Measurements from ENCODE around the gene F2R. TPM values are rescaled to one million over a fixed set of nuclear protein-coding genes. Genes with fewer than 3 reads are reported as not detected.

Gene F2R
- total and polyA plus RNA-seq, 9 of the 15 experiments (the other 6 are each of a cell fraction or from before 2014, with no cell fraction given), result 4.0 to 34.7 (median 15.1) TPM

DNA sequence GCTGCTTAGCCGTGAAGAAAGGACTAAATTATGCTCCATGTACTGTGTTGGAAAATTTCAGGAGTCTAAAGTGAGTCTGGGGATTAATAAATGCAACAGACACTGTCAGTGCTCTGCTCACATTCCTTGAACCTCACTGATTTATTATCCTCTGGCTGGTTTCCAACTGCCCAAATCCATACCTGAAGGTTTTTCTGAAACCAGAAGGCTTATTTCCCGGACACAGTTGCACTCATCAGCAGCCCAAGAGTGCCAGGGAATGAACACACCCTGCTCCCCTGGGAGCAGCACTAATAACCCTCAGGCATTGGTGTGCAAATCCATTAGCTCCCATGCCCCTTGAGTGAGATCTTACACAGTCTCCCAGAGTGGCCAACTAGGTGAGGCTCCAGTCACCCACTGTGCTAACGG is 38.7 kb downstream of the F2R start:
- in situ Hi-C loops (cut with MboI), result no loop called here
- FAIRE-seq, result no peak
- BruUV-seq (replicated peaks), result no TSS peak

More for the DNA sequence above, 38.7 kb downstream of the F2R start:
- CTCF ChIA-PET (ENCODE audit: low intra/inter-chr PET ratio), result no interaction called here
- Histone ChIP-seq H3K79me2 (ENCODE audit: control insufficient read depth, insufficient read depth, low read length) (no peaks in the 10 kb centered on the region), H4K20me1 (replicated peaks; ENCODE audit: control insufficient read depth, insufficient read depth, low read length) (no peaks in the 10 kb centered on the region), H3K9me3 (replicated peaks; ENCODE audit: control insufficient read depth, insufficient read depth, low read depth, low read length) (no peaks in the 10 kb centered on the region), H2AFZ (ENCODE audit: low read depth, low read length) (no peak overlapping the region), H3K27ac (ENCODE audit: extremely low read depth, low read depth, low read length) (no peak overlapping the region), H3K36me3 (ENCODE audit: control insufficient read depth, insufficient read depth, low read length) (no peaks in the 10 kb centered on the region), H3K9ac (ENCODE audit: insufficient read depth in 1 of 2, low read depth in 2 of 2, low read length in 2 of 2) (no peak overlapping the region), H3K4me3 (no peak overlapping the region), H3K9me1 (ENCODE audit: control insufficient read depth, insufficient read depth, low read length) (no peaks in the 10 kb centered on the region), H3K4me1 (replicated peaks in 1 of 2; ENCODE audit: control insufficient read depth in 2 of 2, insufficient read depth in 2 of 2, low read length in 2 of 2) (peaks cover 0 to under 1% of the 10 kb centered on the region in 2 experiments; a peak in 1 of 5 replicates), H3K27me3 (ENCODE audit: control insufficient read depth in 2 of 2, insufficient read depth in 2 of 2, low read length in 2 of 2) (no peaks in the 10 kb centered on the region), H3K4me2 (ENCODE audit: insufficient read depth, low read length) (no peak overlapping the region)
- POLR2A ChIA-PET, result interaction anchor here (0.6 kb wide), 1 partner anchor 12 kb away, joined by 3 read pairs; no protein-coding TSS in a partner anchor
- 18% methylated on average over 3 of the region's 3 CpGs for WGBS (ENCODE audit: insufficient coverage, low coverage, missing lambda C conversion rate)
- no peak for DNase-seq (ENCODE audit: extremely low read depth in 1 of 4, low spot score in 3 of 4)
- intact Hi-C loops (cut with micrococcal nuclease), result no loop called here
- ATAC-seq, result no peak
- TF ChIP-seq FIP1L1 (IDR thresholded peaks at IDR 0.05; ENCODE audit: low read depth, low read length, poor library complexity, severe bottlenecking), result no peak
- TF ChIP-seq MEIS2 (IDR thresholded peaks at IDR 0.05; ENCODE audit: partially characterized antibody), result peak; percentile 20
- no peak for TF ChIP-seq CREBBP (IDR thresholded peaks at IDR 0.05; ENCODE audit: low read depth, low read length)
- no peak for TF ChIP-seq ZNF224 (CRISPR knock-in tag; IDR thresholded peaks at IDR 0.05)
- TF ChIP-seq NFIC (IDR thresholded peaks at IDR 0.05), result peak; percentile 43; the same call in 1 of the 2 replicates
- TF ChIP-seq, protein P1, sequence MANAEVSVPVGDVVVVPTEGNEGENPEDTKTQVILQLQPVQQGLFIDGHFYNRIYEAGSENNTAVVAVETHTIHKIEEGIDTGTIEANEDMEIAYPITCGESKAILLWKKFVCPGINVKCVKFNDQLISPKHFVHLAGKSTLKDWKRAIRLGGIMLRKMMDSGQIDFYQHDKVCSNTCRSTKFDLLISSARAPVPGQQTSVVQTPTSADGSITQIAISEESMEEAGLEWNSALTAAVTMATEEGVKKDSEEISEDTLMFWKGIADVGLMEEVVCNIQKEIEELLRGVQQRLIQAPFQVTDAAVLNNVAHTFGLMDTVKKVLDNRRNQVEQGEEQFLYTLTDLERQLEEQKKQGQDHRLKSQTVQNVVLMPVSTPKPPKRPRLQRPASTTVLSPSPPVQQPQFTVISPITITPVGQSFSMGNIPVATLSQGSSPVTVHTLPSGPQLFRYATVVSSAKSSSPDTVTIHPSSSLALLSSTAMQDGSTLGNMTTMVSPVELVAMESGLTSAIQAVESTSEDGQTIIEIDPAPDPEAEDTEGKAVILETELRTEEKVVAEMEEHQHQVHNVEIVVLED (CRISPR knock-in tag; IDR thresholded peaks at IDR 0.05), result no peak
